K562 (cell line): ENCODE results near the gene IGSF8.

ENCODE experiments used
- GABPB1 ChIP-seq: sonication (generic); formaldehyde crosslinking; IDR thresholded peaks from 2 replicates; pipeline ENCODE4 v1.8.0; 2022; ENCODE audit warnings: mild to moderate bottlenecking, missing genetic modification reagents
- HCFC1 ChIP-seq: IDR thresholded peaks from 2 replicates; pipeline ENCODE4 v1.6.1; 2012; ENCODE audit warnings: low read depth, low read length, improper control_type of control experiment
- POLR2AphosphoS5 ChIP-seq: IDR thresholded peaks from 2 replicates; pipeline ENCODE4 v1.6.1; 2011; ENCODE audit warnings: mild to moderate bottlenecking, low read depth, low read length, moderate library complexity; ENCODE audit not compliant: control insufficient read depth, insufficient read depth
- SAFB2 ChIP-seq: fragments of 200-400 bp; formaldehyde crosslinking; IDR thresholded peaks from 2 replicates; pipeline ENCODE4 v1.6.1; 2018; ENCODE audit warnings: borderline replicate concordance, low read length, low read depth, moderate library complexity; ENCODE audit not compliant: severe bottlenecking
- TAF1 ChIP-seq: IDR thresholded peaks from 2 replicates; pipeline ENCODE4 v1.6.1; 2011; ENCODE audit warnings: mild to moderate bottlenecking, low read length, moderate library complexity; ENCODE audit not compliant: insufficient read depth, control insufficient read depth, severe bottlenecking; ENCODE audit errors: extremely low read depth
- TEAD4 ChIP-seq, 2 experiments: sonication (generic) in 1 of 2; formaldehyde crosslinking in 1 of 2; IDR thresholded peaks; 2 replicates each; pipeline versions ENCODE4 v1.6.1 to v1.8.0; 2012 to 2022; ENCODE audit warnings: borderline replicate concordance in 1 of 2, inconsistent platforms in 1 of 2, low read length in 1 of 2, mild to moderate bottlenecking in 1 of 2, missing genetic modification reagents in 1 of 2
- ZFP30 ChIP-seq: fragments of 250-450 bp; sonication (Bioruptor Pico); IDR thresholded peaks from 2 replicates; pipeline ENCODE4 v1.8.0; 2022; ENCODE audit warnings: moderate library complexity, mild to moderate bottlenecking, inconsistent platforms, borderline replicate concordance
- ZNF239 ChIP-seq: fragments of 250-450 bp; sonication (Bioruptor Pico); IDR thresholded peaks from 2 replicates; pipeline ENCODE4 v1.4.0; 2020; ENCODE audit warnings: mild to moderate bottlenecking
- TF ChIP-seq, protein P1 (sequence below), 3 experiments: IDR thresholded peaks in 2 of 3; conservative IDR thresholded peaks in 1 of 3; 2 replicates each; pipeline ENCODE4 v1.5.1; 2011 to 2012; ENCODE audit warnings: low read length in 3 of 3, mild to moderate bottlenecking in 3 of 3, control low read depth in 2 of 3, improper control_type of control experiment in 1 of 3, inconsistent platforms in 1 of 3, low read depth in 1 of 3, mixed read lengths in 1 of 3, moderate library complexity in 1 of 3; ENCODE audit not compliant: insufficient read depth in 2 of 3
- TF ChIP-seq, protein P2 (sequence below), 2 experiments: fragments of 450-650 bp; formaldehyde crosslinking in 1 of 2; IDR thresholded peaks; 2 replicates each; pipeline versions ENCODE4 v1.4.0 to v1.6.1; 2014 to 2020; ENCODE audit warnings: mild to moderate bottlenecking in 2 of 2, borderline replicate concordance in 1 of 2, low read depth in 1 of 2

DNA sequence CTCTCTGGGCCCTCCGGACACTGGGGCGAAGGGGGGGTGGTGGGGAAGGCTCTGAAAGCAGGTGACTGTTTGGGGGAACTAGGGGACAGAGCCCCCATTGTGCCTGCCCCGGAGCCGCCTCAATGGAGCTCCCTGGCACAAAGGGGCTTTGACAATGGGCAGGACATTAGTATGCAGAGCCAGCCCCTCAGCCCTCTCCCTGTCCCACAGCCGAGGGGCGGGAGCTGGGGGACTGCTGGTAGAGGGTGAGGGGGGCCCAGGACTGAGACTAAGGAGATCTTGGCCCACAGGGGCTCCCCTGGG lies 36.2 kb downstream of the IGSF8 start:
- TF ChIP-seq HCFC1 = no peak
- no peak for TF ChIP-seq SAFB2
- TF ChIP-seq ZNF239 (CRISPR knock-in tag) = no peak
- TF ChIP-seq, protein P1, sequence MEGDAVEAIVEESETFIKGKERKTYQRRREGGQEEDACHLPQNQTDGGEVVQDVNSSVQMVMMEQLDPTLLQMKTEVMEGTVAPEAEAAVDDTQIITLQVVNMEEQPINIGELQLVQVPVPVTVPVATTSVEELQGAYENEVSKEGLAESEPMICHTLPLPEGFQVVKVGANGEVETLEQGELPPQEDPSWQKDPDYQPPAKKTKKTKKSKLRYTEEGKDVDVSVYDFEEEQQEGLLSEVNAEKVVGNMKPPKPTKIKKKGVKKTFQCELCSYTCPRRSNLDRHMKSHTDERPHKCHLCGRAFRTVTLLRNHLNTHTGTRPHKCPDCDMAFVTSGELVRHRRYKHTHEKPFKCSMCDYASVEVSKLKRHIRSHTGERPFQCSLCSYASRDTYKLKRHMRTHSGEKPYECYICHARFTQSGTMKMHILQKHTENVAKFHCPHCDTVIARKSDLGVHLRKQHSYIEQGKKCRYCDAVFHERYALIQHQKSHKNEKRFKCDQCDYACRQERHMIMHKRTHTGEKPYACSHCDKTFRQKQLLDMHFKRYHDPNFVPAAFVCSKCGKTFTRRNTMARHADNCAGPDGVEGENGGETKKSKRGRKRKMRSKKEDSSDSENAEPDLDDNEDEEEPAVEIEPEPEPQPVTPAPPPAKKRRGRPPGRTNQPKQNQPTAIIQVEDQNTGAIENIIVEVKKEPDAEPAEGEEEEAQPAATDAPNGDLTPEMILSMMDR (IDR thresholded peaks at IDR 0.05 in 2 of 3, conservative IDR thresholded peaks at IDR 0.05 in 1 of 3; ENCODE audit: insufficient read depth in 2 of 3, low read depth in 1 of 3, low read length in 3 of 3) = no peak
- TF ChIP-seq, protein P2, sequence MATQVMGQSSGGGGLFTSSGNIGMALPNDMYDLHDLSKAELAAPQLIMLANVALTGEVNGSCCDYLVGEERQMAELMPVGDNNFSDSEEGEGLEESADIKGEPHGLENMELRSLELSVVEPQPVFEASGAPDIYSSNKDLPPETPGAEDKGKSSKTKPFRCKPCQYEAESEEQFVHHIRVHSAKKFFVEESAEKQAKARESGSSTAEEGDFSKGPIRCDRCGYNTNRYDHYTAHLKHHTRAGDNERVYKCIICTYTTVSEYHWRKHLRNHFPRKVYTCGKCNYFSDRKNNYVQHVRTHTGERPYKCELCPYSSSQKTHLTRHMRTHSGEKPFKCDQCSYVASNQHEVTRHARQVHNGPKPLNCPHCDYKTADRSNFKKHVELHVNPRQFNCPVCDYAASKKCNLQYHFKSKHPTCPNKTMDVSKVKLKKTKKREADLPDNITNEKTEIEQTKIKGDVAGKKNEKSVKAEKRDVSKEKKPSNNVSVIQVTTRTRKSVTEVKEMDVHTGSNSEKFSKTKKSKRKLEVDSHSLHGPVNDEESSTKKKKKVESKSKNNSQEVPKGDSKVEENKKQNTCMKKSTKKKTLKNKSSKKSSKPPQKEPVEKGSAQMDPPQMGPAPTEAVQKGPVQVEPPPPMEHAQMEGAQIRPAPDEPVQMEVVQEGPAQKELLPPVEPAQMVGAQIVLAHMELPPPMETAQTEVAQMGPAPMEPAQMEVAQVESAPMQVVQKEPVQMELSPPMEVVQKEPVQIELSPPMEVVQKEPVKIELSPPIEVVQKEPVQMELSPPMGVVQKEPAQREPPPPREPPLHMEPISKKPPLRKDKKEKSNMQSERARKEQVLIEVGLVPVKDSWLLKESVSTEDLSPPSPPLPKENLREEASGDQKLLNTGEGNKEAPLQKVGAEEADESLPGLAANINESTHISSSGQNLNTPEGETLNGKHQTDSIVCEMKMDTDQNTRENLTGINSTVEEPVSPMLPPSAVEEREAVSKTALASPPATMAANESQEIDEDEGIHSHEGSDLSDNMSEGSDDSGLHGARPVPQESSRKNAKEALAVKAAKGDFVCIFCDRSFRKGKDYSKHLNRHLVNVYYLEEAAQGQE (IDR thresholded peaks at IDR 0.05; ENCODE audit: borderline replicate concordance) = no peak
- TF ChIP-seq, protein P2 (CRISPR knock-in tag; IDR thresholded peaks at IDR 0.05; ENCODE audit: low read depth) = no peak
- TF ChIP-seq GABPB1 (CRISPR knock-in tag) = no peak
- no peak for TF ChIP-seq TEAD4 (IDR thresholded peaks at IDR 0.05; ENCODE audit: low read length)
- TF ChIP-seq TEAD4 (CRISPR knock-in tag; IDR thresholded peaks at IDR 0.05; ENCODE audit: borderline replicate concordance) = no peak
- no peak for TF ChIP-seq TAF1
- no peak for TF ChIP-seq POLR2AphosphoS5
- no peak for TF ChIP-seq ZFP30
